Erythroblast (primary cell): Measurements from ENCODE around the gene CHST8.

ENCODE experiments used
- GATA1 ChIP-seq: IDR thresholded peaks from 2 replicates; pipeline ENCODE4 v1.6.1; 2011; ENCODE audit warnings: low read depth, mild to moderate bottlenecking, control low read depth, low read length, moderate library complexity
- POLR2A ChIP-seq: IDR thresholded peaks from 2 replicates; pipeline ENCODE4 v1.6.1; 2011; ENCODE audit warnings: mild to moderate bottlenecking, low read length

GRCh38 chr19:33745297-33745696 lies 123.5 kb downstream of the CHST8 start:
- TF ChIP-seq POLR2A (no peak), GATA1 (no peak)
